HUES6 (cell line): ENCODE data around the gene GABRR3.

Source experiments
- H3K27ac ChIP-seq: 2 replicates; pipeline ENCODE4 v1.7.0; 2013; ENCODE audit warnings: low read depth, mild to moderate bottlenecking, low read length, inconsistent platforms
- H3K27me3 ChIP-seq: 2 replicates; pipeline ENCODE4 v1.6.1; 2013; ENCODE audit warnings: low read length; ENCODE audit not compliant: control insufficient read depth, insufficient read depth
- H3K36me3 ChIP-seq: 2 replicates; pipeline ENCODE4 v1.6.1; 2013; ENCODE audit warnings: low read length; ENCODE audit not compliant: control insufficient read depth, insufficient read depth
- H3K4me1 ChIP-seq: 2 replicates; pipeline ENCODE4 v1.6.1; 2013; ENCODE audit warnings: low read length; ENCODE audit not compliant: control insufficient read depth, insufficient read depth
- H3K4me3 ChIP-seq: 2 replicates; pipeline ENCODE4 v1.5.1; 2013; ENCODE audit warnings: low read depth, low read length
- H3K9ac ChIP-seq: one replicate; pipeline ENCODE4 v1.6.1; 2013; ENCODE audit warnings: mild to moderate bottlenecking, low read length
- H3K9me3 ChIP-seq: 2 replicates; pipeline ENCODE4 v1.6.1; 2013; ENCODE audit warnings: low read depth, low read length; ENCODE audit not compliant: control insufficient read depth, insufficient read depth

The GABRR3 gene

DNA sequence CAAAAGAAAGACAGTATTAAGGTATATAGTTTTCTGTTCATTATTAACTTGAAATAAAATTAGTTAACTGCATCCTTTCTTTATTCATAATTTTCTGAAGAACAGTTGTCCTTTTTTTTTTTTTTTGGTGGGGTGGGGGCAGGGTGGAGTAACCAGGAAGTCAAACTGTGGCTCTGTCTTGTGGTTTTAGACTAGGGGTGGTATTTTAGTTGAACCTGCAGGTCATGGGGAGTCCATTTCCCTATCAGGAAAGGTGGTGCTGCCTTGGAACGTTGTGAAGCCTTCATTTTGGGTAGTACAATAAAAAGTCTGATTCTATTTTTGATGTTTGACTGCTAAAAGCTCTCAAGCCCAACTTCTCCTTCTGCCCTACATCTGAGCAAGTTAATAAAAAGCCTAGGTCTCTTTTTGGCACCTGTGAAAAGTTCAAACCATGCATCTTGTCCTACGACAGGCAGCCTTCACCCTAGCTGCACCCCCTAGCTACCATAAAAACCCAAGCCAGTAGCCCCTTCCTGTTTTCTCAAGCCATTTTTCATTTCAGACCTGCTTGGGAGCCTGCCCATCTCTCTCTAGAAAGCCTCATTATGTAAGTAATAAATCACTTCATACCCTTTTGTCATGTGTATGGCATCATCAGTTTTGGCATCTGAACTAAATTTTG is 31.7 kb downstream of the GABRR3 start:
- Histone ChIP-seq H3K4me3 (no peak overlapping the region), H3K36me3 (no peaks in the 10 kb centered on the region), H3K9me3 (no peaks in the 10 kb centered on the region), H3K27ac (no peak overlapping the region), H3K4me1 (no peaks in the 10 kb centered on the region), H3K27me3 (no peaks in the 10 kb centered on the region), H3K9ac (no peak overlapping the region)

DNA sequence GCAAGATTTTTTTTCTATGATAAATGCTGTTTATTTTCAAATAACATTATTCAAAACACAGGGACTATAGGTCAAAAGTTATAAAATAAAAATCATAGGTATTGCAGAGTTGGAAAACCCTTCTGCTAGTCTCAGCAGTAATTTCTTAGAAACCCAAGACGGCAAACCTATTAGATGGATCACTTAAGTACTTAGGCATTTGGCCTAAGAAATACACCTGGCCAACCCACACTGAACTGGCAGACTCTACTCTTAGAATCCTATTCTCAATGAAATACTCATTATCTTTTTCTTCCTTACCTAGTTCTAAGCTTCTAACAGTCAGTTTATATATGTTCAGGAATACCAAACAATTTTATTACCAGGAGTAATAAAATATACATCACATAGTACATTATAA is 32.4 kb downstream of the GABRR3 start:
- no peaks in the 10 kb centered on the region for H3K9me3 ChIP-seq
- no peak overlapping the region for H3K27ac ChIP-seq
- H3K4me1 ChIP-seq, result no peaks in the 10 kb centered on the region
- no peaks in the 10 kb centered on the region for H3K36me3 ChIP-seq
- H3K4me3 ChIP-seq, result no peak overlapping the region
- no peaks in the 10 kb centered on the region for H3K27me3 ChIP-seq
- H3K9ac ChIP-seq, result no peak overlapping the region

DNA sequence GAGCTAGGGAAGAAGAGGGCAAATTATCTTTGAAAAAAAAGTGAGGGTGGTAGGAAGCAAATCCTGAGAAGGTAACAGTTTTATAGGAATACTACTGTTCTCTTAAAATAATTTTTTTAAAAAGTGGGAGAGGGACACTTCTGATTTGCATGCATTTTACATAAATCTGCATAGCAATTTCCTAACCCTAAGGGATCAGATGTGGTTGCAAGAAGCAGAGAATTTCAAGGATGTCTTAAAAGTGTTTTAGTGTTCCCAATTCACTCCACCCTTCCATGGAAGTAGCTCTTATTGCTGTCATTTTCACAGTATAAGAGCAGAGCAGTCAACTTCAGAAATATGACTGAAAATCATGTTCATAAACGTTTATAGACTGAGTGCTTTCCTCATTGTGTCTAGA is 35.1 kb downstream of the GABRR3 start:
- no peaks in the 10 kb centered on the region for H3K9me3 ChIP-seq
- no peak overlapping the region for H3K4me3 ChIP-seq
- H3K27ac ChIP-seq, result no peak overlapping the region
- no peaks in the 10 kb centered on the region for H3K27me3 ChIP-seq
- no peak overlapping the region for H3K9ac ChIP-seq
- no peaks in the 10 kb centered on the region for H3K4me1 ChIP-seq
- H3K36me3 ChIP-seq, result no peaks in the 10 kb centered on the region

DNA sequence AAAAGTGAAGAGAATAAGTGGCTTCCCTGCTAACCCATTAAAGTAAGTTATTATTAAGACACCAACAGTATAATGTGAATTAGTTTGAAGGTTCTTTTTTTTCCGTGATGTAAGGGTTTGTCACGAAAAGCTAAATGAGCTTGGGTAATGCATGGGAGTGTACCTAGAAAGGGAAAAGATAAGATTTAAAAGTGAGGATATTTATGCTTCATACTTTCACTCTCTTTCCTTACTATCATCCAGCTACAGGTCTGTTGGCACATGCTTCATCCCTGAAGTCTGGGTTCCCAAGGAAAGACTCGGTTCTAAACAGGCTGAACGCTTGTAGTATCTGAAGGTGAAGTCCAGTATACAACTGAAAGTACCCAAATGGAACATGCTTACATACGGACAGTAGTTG is 36.0 kb downstream of the GABRR3 start:
- Histone ChIP-seq H3K4me3 (no peak overlapping the region), H3K27me3 (no peaks in the 10 kb centered on the region), H3K9ac (no peak overlapping the region), H3K36me3 (no peaks in the 10 kb centered on the region), H3K27ac (no peak overlapping the region), H3K9me3 (no peaks in the 10 kb centered on the region), H3K4me1 (no peaks in the 10 kb centered on the region; the same call in 1 of the 2 replicates)

DNA sequence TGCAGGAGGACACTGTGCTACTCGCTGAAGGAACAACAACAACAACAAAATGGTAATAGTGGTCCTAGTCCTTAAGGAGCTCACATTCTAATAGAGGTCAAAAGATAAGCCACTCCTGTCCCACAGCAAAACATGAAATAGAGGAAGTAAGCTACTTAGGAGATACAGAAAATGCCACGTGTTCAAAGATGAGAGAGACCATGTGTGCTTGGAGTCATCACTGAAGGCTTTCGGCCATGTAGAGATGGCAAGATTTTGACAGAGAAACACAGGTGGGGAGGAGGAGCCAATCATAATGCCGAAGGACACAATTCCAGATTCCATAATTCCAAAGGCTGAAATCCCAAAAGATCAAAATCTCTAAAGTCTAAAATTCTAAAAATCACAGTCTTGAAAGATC is 38.1 kb downstream of the GABRR3 start:
- Histone ChIP-seq H3K9me3 (no peaks in the 10 kb centered on the region), H3K27ac (no peak overlapping the region), H3K4me3 (no peak overlapping the region), H3K36me3 (no peaks in the 10 kb centered on the region), H3K27me3 (no peaks in the 10 kb centered on the region), H3K4me1 (peaks cover 14% of the 10 kb centered on the region; the same call in 1 of the 2 replicates), H3K9ac (no peak overlapping the region)

DNA sequence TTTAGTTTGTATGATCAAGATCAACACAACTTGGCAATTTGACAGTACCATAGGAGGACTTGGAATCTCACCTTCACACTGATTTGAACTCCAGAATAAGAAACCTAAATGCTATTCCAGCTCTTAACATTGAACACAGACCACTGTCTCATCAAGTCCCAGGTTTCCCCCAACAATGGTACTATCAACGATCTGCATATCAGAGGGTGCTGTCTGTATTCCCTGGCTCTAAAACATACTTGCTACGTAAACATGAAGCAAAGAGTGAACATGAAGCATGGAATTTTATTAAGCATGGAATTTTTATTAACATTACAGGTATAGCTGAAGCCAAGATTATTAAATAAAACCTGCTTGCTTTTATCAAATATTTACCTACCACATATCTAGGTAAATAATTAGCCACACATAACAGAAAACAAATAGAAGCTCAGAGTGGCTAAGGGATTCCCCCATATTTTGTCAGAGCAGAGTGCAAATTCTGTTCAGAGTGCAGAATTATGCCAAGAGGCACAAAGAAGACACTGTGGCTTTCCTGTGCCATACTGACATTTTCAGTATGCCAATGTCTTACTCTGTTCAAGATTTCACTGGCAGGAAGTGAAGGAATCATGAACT is 40.7 kb downstream of the GABRR3 start:
- Histone ChIP-seq H3K4me1 (peaks cover 14% of the 10 kb centered on the region; the same call in 1 of the 2 replicates), H3K27me3 (no peaks in the 10 kb centered on the region), H3K4me3 (no peak overlapping the region), H3K36me3 (no peaks in the 10 kb centered on the region), H3K9ac (no peak overlapping the region), H3K27ac (no peak overlapping the region), H3K9me3 (no peaks in the 10 kb centered on the region)

DNA sequence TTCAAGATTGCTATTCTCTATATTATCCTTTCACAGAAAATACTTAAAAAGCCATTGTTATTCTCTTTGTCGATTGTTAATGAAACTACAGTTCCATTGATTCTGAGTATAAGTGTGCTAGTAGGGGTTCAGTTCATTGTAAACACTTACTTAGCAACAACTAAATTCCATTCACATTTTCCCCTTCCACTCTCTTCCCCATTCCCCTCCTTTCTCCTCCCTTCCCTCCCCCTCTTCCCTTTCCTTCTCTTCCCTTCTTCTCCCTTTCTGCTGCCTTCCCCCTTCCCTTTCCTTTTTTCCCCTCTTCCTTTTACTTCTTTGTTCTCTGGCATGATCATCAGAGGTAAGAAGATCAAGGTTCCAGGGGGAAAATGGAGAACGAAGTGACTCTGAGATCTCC is 41.6 kb downstream of the GABRR3 start:
- H3K27me3 ChIP-seq, result no peaks in the 10 kb centered on the region
- H3K4me1 ChIP-seq, result peaks cover 14% of the 10 kb centered on the region; the same call in 1 of the 2 replicates
- no peaks in the 10 kb centered on the region for H3K36me3 ChIP-seq
- H3K27ac ChIP-seq, result 0 out of 2 replicates have a peak overlapping the region, but pooled peaks have one; percentile 30
- no peak overlapping the region for H3K9ac ChIP-seq
- no peaks in the 10 kb centered on the region for H3K9me3 ChIP-seq
- no peak overlapping the region for H3K4me3 ChIP-seq

DNA sequence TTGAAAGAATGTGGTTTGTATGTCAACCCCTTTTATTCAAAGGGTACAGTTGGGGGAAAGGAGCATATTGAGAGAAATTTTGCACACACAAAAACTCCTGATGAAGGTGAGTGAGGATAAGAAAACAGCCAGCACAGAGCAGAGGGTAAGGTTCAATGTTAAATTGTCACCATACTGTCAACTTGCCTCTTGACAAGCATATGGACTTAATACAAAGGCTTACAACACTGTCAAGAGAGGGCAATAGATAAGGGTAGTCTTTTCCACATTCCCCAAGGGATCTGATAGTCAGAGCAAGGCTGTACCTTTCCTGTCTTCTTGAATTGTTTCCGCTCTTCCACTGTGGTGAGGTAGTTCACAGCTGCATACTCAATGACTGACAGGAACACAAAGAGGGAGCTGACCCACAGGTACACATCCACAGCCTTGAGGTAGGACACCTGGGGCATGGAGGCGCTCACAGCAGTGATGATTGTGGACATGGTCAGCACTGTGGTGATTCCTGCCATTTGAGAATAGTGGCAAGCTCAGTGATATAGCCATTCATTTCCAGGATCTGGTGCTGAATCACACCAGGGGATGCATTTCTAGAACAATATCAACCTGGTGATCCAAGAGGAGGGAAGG is 42.5 kb downstream of the GABRR3 start:
- Histone ChIP-seq H3K36me3 (no peaks in the 10 kb centered on the region), H3K9me3 (no peaks in the 10 kb centered on the region), H3K4me1 (peaks cover 14% of the 10 kb centered on the region; the same call in 1 of the 2 replicates), H3K9ac (no peak overlapping the region), H3K27me3 (no peaks in the 10 kb centered on the region), H3K4me3 (no peak overlapping the region), H3K27ac (no peak overlapping the region)

DNA sequence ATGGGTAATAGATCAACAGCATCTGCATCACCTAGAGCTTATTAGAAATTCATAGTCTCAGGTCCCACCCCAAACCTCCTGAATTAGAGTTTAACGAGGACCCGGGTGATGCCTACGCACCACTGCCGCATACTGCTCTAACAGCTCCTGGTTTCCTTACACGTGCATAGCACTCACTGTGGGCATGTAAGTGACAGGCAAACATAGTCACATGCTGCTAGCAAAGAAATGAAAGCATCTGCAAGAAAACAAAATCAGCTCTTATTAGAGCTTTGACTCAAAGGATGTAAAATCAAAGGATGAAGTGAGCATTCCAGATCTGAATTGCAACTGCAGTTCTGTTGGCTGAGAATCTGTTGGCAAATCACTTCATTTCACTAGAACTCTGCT is 43.8 kb downstream of the GABRR3 start:
- Histone ChIP-seq H3K27me3 (no peaks in the 10 kb centered on the region), H3K9me3 (no peaks in the 10 kb centered on the region), H3K4me3 (no peak overlapping the region), H3K27ac (no peak overlapping the region), H3K4me1 (peaks cover 14% of the 10 kb centered on the region; the same call in 1 of the 2 replicates), H3K9ac (no peak overlapping the region), H3K36me3 (no peaks in the 10 kb centered on the region)

DNA sequence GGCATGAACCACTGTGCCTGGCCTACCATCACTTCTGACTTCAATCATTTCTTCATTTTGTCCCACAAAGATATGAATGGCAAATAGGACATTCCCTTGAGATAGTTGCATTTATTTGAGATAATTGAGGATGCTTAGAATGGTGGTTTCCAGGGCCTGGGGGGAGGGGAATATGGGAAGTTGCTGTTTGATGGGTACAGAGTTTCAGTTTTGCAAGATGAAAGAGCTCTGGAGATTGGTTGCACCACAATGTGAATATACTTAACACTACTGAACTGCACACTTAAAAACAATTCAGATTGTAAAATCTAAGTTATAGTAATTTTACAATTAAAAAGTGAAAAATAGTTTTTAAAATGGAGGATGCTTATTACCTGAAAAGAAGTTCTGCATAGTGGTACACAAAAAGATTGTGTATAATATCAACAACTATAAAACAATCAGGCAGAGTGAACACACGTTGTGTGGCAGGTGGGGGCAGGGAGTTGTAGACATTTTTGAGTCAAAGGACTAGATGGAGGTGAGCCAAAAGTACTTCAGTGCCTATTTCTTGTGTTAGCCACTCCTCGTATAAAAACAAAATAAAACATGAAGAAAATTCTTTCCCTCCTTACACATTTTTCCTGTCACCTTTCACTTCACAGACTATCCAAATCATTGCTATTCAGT is 44.4 kb downstream of the GABRR3 start:
- no peaks in the 10 kb centered on the region for H3K9me3 ChIP-seq
- peaks cover 14% of the 10 kb centered on the region; the same call in 1 of the 2 replicates for H3K4me1 ChIP-seq
- H3K9ac ChIP-seq, result no peak overlapping the region
- no peak overlapping the region for H3K4me3 ChIP-seq
- H3K27me3 ChIP-seq, result no peaks in the 10 kb centered on the region
- H3K27ac ChIP-seq, result no peak overlapping the region
- H3K36me3 ChIP-seq, result no peaks in the 10 kb centered on the region
